HG03064 (cell line): ENCODE data around the gene MAD2L2.

Experiments used
- ATAC-seq: cut with Tn5 transposase; IDR thresholded peaks from one replicate; pipeline ENCODE4 v1.9.1; 2021; ENCODE audit warnings: low read depth; ENCODE audit not compliant: unreplicated experiment

The MAD2L2 gene

GRCh38 chr1:11705596-11705995 lies 24.6 kb upstream of the MAD2L2 start:
- ATAC-seq: no peak

- no peak for ATAC-seq
Measured at GRCh38 chr1:11704691-11705475, 23.9 kb upstream of the MAD2L2 start.

GRCh38 chr1:11704194-11704529 lies 23.2 kb upstream of the MAD2L2 start:
- ATAC-seq: no peak

GRCh38 chr1:11703357-11704193 lies 22.6 kb upstream of the MAD2L2 start:
- ATAC-seq: no peak

GRCh38 chr1:11701981-11702803 lies 21.2 kb upstream of the MAD2L2 start:
- ATAC-seq: no peak

GRCh38 chr1:11701551-11701961 lies 20.6 kb upstream of the MAD2L2 start:
- no peak for ATAC-seq

- no peak for ATAC-seq
Measured at GRCh38 chr1:11700601-11701467, 19.9 kb upstream of the MAD2L2 start.

- ATAC-seq: no peak
Measured at GRCh38 chr1:11697893-11698210, 16.9 kb upstream of the MAD2L2 start.

GRCh38 chr1:11697188-11697892 lies 16.4 kb upstream of the MAD2L2 start:
- ATAC-seq: no peak

GRCh38 chr1:11695861-11696260 lies 14.9 kb upstream of the MAD2L2 start:
- ATAC-seq: no peak

- ATAC-seq: no peak
Measured at GRCh38 chr1:11693917-11694316, 13.0 kb upstream of the MAD2L2 start.

GRCh38 chr1:11693024-11693590 lies 12.2 kb upstream of the MAD2L2 start:
- no peak for ATAC-seq

- no peak for ATAC-seq
Measured at GRCh38 chr1:11691928-11692711, 11.2 kb upstream of the MAD2L2 start.

- ATAC-seq: no peak
Measured at GRCh38 chr1:11691302-11691914, 10.5 kb upstream of the MAD2L2 start, which contains the start of gene DRAXIN. Gene DRAXIN (plus strand): TSS chr1:11691710. CDS start chr1:11706259, 14,549 bp downstream.

- no peak for ATAC-seq
Measured at GRCh38 chr1:11690397-11691301, 9.7 kb upstream of the MAD2L2 start.

GRCh38 chr1:11688506-11688905 lies 7.6 kb upstream of the MAD2L2 start:
- ATAC-seq: no peak

- ATAC-seq: no peak
Measured at GRCh38 chr1:11685210-11685752, 4.3 kb upstream of the MAD2L2 start.
